ENCODE measurements around the gene MCM3.

DNA sequence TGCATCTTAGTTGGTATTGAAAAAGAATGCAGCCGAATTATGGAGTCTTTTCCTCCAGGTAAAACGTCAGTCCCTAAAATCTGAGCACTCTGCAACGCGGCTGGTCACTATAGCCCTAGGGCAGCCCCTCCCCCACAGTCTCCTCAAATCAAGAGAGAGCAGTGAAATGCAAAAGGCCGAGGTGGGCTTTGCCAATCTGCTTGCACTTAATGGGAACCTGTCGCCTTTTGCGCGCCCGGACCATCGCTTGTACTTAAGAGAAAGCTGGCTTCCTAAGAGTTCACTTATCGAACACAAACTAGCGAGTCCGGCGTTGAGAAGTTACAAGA is 447 bp downstream of the MCM3 start:
- TF ChIP-seq, protein P1, sequence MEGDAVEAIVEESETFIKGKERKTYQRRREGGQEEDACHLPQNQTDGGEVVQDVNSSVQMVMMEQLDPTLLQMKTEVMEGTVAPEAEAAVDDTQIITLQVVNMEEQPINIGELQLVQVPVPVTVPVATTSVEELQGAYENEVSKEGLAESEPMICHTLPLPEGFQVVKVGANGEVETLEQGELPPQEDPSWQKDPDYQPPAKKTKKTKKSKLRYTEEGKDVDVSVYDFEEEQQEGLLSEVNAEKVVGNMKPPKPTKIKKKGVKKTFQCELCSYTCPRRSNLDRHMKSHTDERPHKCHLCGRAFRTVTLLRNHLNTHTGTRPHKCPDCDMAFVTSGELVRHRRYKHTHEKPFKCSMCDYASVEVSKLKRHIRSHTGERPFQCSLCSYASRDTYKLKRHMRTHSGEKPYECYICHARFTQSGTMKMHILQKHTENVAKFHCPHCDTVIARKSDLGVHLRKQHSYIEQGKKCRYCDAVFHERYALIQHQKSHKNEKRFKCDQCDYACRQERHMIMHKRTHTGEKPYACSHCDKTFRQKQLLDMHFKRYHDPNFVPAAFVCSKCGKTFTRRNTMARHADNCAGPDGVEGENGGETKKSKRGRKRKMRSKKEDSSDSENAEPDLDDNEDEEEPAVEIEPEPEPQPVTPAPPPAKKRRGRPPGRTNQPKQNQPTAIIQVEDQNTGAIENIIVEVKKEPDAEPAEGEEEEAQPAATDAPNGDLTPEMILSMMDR (conservative IDR thresholded peaks at IDR 0.05 in 1 of 2, IDR thresholded peaks at IDR 0.05 in 1 of 2; ENCODE audit: extremely low read depth in 1 of 2, insufficient read depth in 1 of 2, low read depth in 1 of 2, low read length in 2 of 2): no peak
- no peak for TF ChIP-seq EZH2 (IDR thresholded peaks at IDR 0.05; ENCODE audit: borderline replicate concordance, low read length)

All from mammary epithelial cell (primary cell).